Lung (tissue), 12 donors: Measurements from ENCODE around the gene CNTNAP2. TPM values are rescaled to one million over a fixed set of nuclear protein-coding genes. Genes with fewer than 3 reads are reported as not detected.

Experiments used
- ATAC-seq: fragments of 200-7000 bp; cut with Tn5 transposase; one replicate; pipeline ENCODE4 v1.9.1; 2020; ENCODE audit warnings: moderate number of reproducible peaks; ENCODE audit not compliant: insufficient read depth, low FRiP score
- DNase-seq, 3 donors: peaks; one replicate each; pipeline ENCODE4 v3.0.0-alpha.2; 2013 to 2017
- H3K27ac ChIP-seq, 2 donors: one replicate each; pipeline ENCODE4 v1.5.1; 2013; ENCODE audit warnings: mild to moderate bottlenecking in 2 of 2, moderate library complexity in 2 of 2, control low read depth in 1 of 2, inconsistent platforms in 1 of 2, low read depth in 1 of 2, low read length in 1 of 2
- H3K27me3 ChIP-seq, 3 donors: one replicate each; pipeline ENCODE4 v1.5.1; 2013; ENCODE audit warnings: low read length in 2 of 3; ENCODE audit not compliant: control insufficient read depth in 3 of 3, insufficient read depth in 3 of 3
- H3K36me3 ChIP-seq, 4 donors: one replicate each; pipeline ENCODE4 v1.5.1; 2013; ENCODE audit warnings: low read length in 4 of 4, mild to moderate bottlenecking in 1 of 4, moderate library complexity in 1 of 4; ENCODE audit not compliant: control insufficient read depth in 4 of 4, insufficient read depth in 4 of 4
- H3K4me1 ChIP-seq, 5 donors: one replicate each; pipeline ENCODE4 v1.5.1; 2013; ENCODE audit warnings: low read length in 5 of 5, mild to moderate bottlenecking in 2 of 5, moderate library complexity in 1 of 5; ENCODE audit not compliant: control insufficient read depth in 5 of 5, insufficient read depth in 5 of 5
- H3K4me3 ChIP-seq: one replicate; pipeline ENCODE4 v1.5.1; 2013; ENCODE audit warnings: mild to moderate bottlenecking, control low read depth, moderate library complexity
- H3K9ac ChIP-seq, 2 donors: one replicate each; pipeline ENCODE4 v1.5.1; 2013; ENCODE audit warnings: low read length in 2 of 2, control low read depth in 1 of 2; ENCODE audit not compliant: insufficient read depth in 1 of 2
- H3K9me3 ChIP-seq, 4 donors: one replicate each; pipeline ENCODE4 v1.5.1; 2013; ENCODE audit warnings: low read length in 3 of 4, mild to moderate bottlenecking in 1 of 4, moderate library complexity in 1 of 4; ENCODE audit not compliant: control insufficient read depth in 4 of 4, insufficient read depth in 3 of 4
- CTCF ChIP-seq: IDR thresholded peaks from 2 replicates; pipeline ENCODE4 v1.5.1; 2012; ENCODE audit warnings: mild to moderate bottlenecking; ENCODE audit errors: control extremely low read depth, extremely low read depth
- WGBS, 2 donors: extraction: QIAGEN DNeasy Blood & Tissue Kit; methylation state at CpG; one replicate each; pipeline ENCODE4 v1.1.7; 2013; 5-methylcytosine and 5-hydroxymethylcytosine counted together
- polyA plus RNA-seq, 2 donors: library from polyadenylated mRNA; stranded (reverse); fragments of 200-250 nt; gene quantifications; one replicate each; pipeline ENCODE4 v1.2.1, GENCODE V29; 2013
- total RNA-seq, 2 donors: library from RNA; depleted of rRNA in 1 of 2; stranded (reverse); fragments of >200 nt in 1 of 2; gene quantifications; one replicate each; pipeline ENCODE4 v1.2.1, GENCODE V29; 2014 to 2021
- donor health status: control.
- donor health status: control.
- donor health status: Bipolar disorder and iron deficiency.
- donor health status: healthy.
- donor health status: DM: yes; HTN: yes; CAD: no.

The CNTNAP2 gene
- total and polyA plus RNA-seq, 4 donors, result 0.18 to 45.3 (median 0.52) TPM

- H3K4me3 ChIP-seq, result no peak overlapping the region
- no peak for TF ChIP-seq CTCF
- H3K4me1 ChIP-seq, result peaks cover 0 to 3% (median 2%) of the 10 kb centered on the region in 5 donors
- H3K27me3 ChIP-seq, result no peaks in the 10 kb centered on the region
- H3K9me3 ChIP-seq, result peaks cover 0 to 4% (median 0%) of the 10 kb centered on the region in 4 donors
- no peak overlapping the region for H3K9ac ChIP-seq
- ATAC-seq (no peak), DNase-seq (no peak)
- no peak overlapping the region for H3K27ac ChIP-seq
- no peaks in the 10 kb centered on the region for H3K36me3 ChIP-seq
- WGBS, 2 donors, result 92 to 94% methylated on average over 3 of the region's 3 CpGs
Observed at GRCh38 chr7:148148456-148148855, 2031.9 kb downstream of the CNTNAP2 start.

- Histone ChIP-seq H3K36me3 (no peaks in the 10 kb centered on the region), H3K9me3 (peaks cover 0 to 4% (median 0%) of the 10 kb centered on the region in 4 donors), H3K4me1 (peaks cover 0 to 14% (median 3%) of the 10 kb centered on the region in 5 donors), H3K27ac (no peak overlapping the region), H3K9ac (no peak overlapping the region), H3K27me3 (no peaks in the 10 kb centered on the region), H3K4me3 (no peak overlapping the region)
- no peak for ATAC-seq
- DNase-seq, result no peak
- 93 to 97% methylated on average over 3 of the region's 3 CpGs for WGBS, 2 donors
- no peak for TF ChIP-seq CTCF
Observed at GRCh38 chr7:148149730-148150129, 2033.1 kb downstream of the CNTNAP2 start.

- Histone ChIP-seq H3K9me3 (peaks cover 0 to 4% (median 0%) of the 10 kb centered on the region in 4 donors), H3K4me1 (peaks cover 0 to 22% (median 3%) of the 10 kb centered on the region in 5 donors), H3K27me3 (no peaks in the 10 kb centered on the region), H3K4me3 (no peak overlapping the region), H3K9ac (no peak overlapping the region), H3K27ac (no peak overlapping the region), H3K36me3 (no peaks in the 10 kb centered on the region)
- ATAC-seq (no peak), DNase-seq (no peak)
- 92 to 99% methylated on average over 2 of the region's 2 CpGs for WGBS, 2 donors
- TF ChIP-seq CTCF, result no peak
Observed at GRCh38 chr7:148151778-148152177, 2035.2 kb downstream of the CNTNAP2 start.
